ENCODE data around the gene SEPTIN5. TPM values are rescaled to one million over a fixed set of nuclear protein-coding genes. Genes with fewer than 3 reads are reported as not detected.

Gene SEPTIN5
- total RNA-seq, 1 donor from 2014 or later = 141 TPM

GRCh38 chr22:19710020-19710768 lies 4.1 kb upstream of the SEPTIN5 start:
- no peak for TF ChIP-seq CTCF (IDR thresholded peaks at IDR 0.05; ENCODE audit: borderline replicate concordance)
- no peak overlapping the region for H3K4me3 ChIP-seq
- no peaks in the 10 kb centered on the region for H3K9me3 ChIP-seq (replicated peaks)
- no peak for DNase-seq
- H3K36me3 ChIP-seq = no peaks in the 10 kb centered on the region
- H3K4me1 ChIP-seq = peaks cover 23% of the 10 kb centered on the region
- H3K27me3 ChIP-seq (ENCODE audit: low read depth) = peaks cover 48% of the 10 kb centered on the region
- intact Hi-C loops (cut with micrococcal nuclease) = no loop called here
- H3K27ac ChIP-seq (replicated peaks) = no peak overlapping the region

GRCh38 chr22:19710769-19711106 lies 3.6 kb upstream of the SEPTIN5 start:
- no peak for DNase-seq
- H3K36me3 ChIP-seq = no peaks in the 10 kb centered on the region
- no peak overlapping the region for H3K27ac ChIP-seq (replicated peaks)
- intact Hi-C loops (cut with micrococcal nuclease) = no loop called here
- peaks cover 48% of the 10 kb centered on the region for H3K27me3 ChIP-seq (ENCODE audit: low read depth)
- no peak for TF ChIP-seq CTCF (IDR thresholded peaks at IDR 0.05; ENCODE audit: borderline replicate concordance)
- H3K4me3 ChIP-seq = no peak overlapping the region
- H3K9me3 ChIP-seq (replicated peaks) = no peaks in the 10 kb centered on the region
- H3K4me1 ChIP-seq = peaks cover 29% of the 10 kb centered on the region

- H3K4me3 ChIP-seq = peak overlapping the region; percentile 75
- TF ChIP-seq CTCF (IDR thresholded peaks at IDR 0.05; ENCODE audit: borderline replicate concordance) = no peak
- H3K27me3 ChIP-seq (ENCODE audit: low read depth) = peaks cover 47% of the 10 kb centered on the region
- intact Hi-C loops (cut with micrococcal nuclease) = no loop called here
- no peaks in the 10 kb centered on the region for H3K36me3 ChIP-seq
- DNase-seq = no peak
- H3K9me3 ChIP-seq (replicated peaks) = no peaks in the 10 kb centered on the region
- H3K27ac ChIP-seq (replicated peaks) = no peak overlapping the region
- peaks cover 52% of the 10 kb centered on the region for H3K4me1 ChIP-seq
Measured at GRCh38 chr22:19713245-19713644, 1.1 kb upstream of the SEPTIN5 start.

GRCh38 chr22:19713650-19714311 lies 522 bp upstream of the SEPTIN5 start:
- Histone ChIP-seq H3K4me1 (peaks cover 58% of the 10 kb centered on the region), H3K4me3 (peak overlapping the region; percentile 75), H3K27me3 (ENCODE audit: low read depth) (peaks cover 49% of the 10 kb centered on the region), H3K27ac (replicated peaks) (no peak overlapping the region), H3K9me3 (replicated peaks) (no peaks in the 10 kb centered on the region), H3K36me3 (no peaks in the 10 kb centered on the region)
- peak; percentile 12 for DNase-seq
- TF ChIP-seq CTCF (IDR thresholded peaks at IDR 0.05; ENCODE audit: borderline replicate concordance) = no peak
- intact Hi-C loops (cut with micrococcal nuclease) = no loop called here

- peaks cover 52% of the 10 kb centered on the region for H3K27me3 ChIP-seq (ENCODE audit: low read depth)
- H3K4me1 ChIP-seq = peaks cover 63% of the 10 kb centered on the region
- peak overlapping the region; percentile 40 for H3K27ac ChIP-seq (replicated peaks)
- H3K9me3 ChIP-seq (replicated peaks) = no peaks in the 10 kb centered on the region
- H3K36me3 ChIP-seq = peaks cover 7% of the 10 kb centered on the region
- H3K4me3 ChIP-seq = peak overlapping the region; percentile 75
- TF ChIP-seq CTCF (IDR thresholded peaks at IDR 0.05; ENCODE audit: borderline replicate concordance) = no peak
- intact Hi-C loops (cut with micrococcal nuclease) = no loop called here
- peak; percentile 13 for DNase-seq
Measured at GRCh38 chr22:19715188-19715930, 1.1 kb downstream of the SEPTIN5 start.
